HL-60/S4 treated with phorbol 12-myristate 13-acetate at 8.2 ng/mL for 4 days and 3 days (cell line): ENCODE measurements around the gene RBM39.
"Not testable (repeated sequence)": the region's sequence is repeated elsewhere in the genome, so short reads cannot be mapped to it uniquely, and the experiment has no call there.

Experiments used
- in situ Hi-C: fragments of 300-500 bp; cut with MboI; formaldehyde crosslinking; loops from 2 replicates; pipeline ENCODE4 v1.15.0; 2022; ENCODE audit warnings: low sequenced_read_pairs

Gene RBM39

DNA sequence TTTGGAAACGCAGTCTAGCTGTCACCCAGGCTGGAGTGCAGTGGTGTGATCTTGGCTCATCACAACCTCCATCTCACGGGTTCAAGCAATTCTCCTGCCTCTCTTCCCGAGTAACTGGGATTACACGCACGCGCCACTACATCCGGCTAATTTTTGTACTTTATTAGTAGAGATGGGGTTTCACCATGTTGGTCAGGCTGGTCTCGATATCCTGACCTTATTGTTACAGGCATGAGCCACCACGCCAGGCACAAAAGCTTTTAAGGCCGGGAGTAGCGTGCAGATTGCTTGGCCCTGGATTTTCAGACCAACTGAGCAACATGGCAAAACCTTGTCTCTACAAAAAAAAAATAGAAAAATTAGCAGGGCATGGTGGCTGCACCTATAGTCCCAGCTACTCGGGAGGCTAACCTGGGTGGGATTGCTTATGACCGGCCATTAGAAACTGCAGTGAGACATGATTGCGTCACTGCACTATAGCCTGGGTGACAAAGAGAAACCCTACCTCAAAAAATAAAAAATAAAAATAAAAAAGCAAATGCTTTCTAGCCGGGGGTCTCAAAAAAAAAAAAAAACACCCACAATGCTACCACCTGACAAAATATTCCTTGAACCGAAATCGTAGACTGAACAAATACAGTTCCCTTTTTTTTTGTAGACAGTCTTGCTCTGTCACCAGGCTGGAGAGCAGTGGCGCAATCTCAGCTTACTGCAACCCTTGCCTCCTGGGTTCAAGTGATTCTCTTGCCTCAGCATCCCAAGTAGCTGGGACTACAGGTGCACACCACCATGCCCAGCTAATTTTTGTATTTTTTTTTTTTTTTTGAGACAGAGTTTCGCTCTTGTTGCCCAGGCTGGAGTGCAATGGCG lies 15.0 kb downstream of the RBM39 start:
- in situ Hi-C loops = no loop called here

DNA sequence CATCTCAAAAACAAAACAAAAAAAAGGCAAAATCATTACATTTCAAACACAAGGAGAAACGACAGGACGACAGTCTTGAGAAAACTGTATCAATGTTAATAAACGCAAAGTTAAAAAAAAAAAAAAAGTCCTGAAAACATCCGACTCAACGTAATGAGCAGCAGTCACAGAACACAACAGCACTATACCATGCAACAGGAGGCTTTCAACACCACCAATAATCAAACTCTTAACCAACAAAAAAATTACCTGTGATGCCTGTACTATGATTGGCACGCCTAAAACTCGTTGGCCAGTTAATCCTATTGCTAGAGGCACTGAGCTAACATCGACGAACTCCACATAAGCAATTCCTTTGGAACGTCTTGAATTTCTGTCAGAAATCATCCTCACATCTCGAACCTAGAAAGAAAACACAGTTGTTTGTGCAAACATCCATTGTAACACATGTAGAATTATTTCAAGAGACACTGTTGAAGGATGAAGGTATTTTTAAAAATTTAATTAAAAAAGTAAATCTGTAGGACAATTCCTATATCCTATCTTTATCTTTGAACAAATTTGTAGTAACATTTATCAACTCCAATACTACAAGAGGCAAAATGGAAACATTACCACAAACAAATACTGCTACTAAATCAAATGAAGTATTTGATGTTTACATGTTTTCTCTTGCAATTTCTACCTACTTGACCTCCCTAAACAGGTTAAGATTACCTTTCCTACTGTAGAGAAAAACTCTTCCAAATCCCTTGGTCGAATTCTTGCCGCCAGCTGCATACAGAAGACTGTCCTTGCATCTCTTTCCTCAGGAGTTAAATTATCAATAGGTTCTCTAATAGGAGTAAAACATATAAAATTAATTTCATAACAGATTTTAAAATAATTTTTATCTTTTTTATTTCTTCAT lies 17.5 kb downstream of the RBM39 start:
- in situ Hi-C loops = no loop called here

DNA sequence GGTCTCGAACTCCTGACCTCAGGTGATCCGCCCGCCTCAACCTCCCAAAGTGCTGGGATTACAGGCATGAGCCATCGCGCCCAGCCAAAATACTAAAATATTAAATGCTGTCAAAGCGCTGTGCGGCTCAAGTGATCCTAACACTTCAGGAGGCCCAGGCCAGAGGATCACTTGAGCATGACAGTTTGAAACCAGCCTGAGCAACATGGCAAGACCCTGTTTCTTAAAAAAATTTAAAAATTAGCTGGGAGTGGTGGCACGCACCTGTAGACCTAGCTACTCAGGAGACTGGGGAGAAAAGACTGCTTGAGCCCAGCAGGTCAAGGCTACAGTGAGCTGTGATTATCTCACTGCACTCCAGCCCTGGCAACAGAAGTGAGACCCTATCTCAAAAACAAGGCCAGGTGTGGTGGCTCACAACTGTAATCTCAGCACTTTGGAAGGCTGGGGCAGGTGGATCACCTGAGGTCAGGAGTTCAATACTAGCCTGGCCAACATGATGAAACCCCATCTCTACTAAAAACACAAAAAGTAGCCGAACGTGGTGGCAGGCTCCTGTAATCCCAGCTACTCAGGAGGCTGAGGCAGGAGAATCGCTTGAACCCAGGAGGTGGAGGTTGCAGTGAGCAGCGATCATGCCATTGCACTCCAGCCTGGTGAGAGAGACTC lies 18.3 kb downstream of the RBM39 start:
- in situ Hi-C loops = not testable (repeated sequence)

DNA sequence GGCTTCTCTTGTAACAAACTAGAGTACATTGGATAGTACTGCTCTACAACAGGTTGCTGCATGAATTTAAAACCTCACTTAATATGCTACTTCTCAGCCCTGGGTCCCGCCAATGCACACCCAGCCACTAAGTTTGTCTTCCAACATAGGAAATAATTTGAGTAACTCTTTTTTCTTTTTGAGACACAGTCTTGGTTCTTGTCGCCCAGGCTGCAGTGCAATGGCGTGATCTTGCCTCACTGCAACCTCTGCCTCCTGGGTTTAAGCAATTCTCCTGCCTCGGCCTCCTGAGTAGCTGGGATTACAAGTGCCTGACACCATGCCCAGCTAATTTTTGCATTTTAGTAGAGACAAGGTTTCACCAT lies 18.8 kb downstream of the RBM39 start:
- in situ Hi-C loops = not testable (repeated sequence)

DNA sequence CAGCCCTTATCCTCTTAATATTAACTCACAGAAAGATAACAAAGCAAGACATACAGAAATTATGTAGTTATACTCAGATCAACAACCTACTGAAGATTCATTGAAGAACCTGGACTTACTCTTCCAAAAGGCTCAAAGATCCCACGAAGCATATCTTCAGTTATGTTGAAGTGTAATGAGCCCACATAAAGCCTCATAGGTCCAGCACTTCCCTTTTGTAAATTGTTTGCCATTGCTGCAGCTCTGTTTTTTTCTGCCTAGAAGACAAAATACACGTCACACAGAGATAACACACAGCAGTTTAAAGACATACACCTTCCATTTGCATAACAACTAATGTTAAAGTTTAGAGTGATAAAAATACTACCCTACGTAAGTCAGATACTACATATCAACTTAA lies 20.4 kb downstream of the RBM39 start:
- in situ Hi-C loops = no loop called here

- in situ Hi-C loops = no loop called here
Measured at GRCh38 chr20:35721219-35721618, 20.8 kb downstream of the RBM39 start.

GRCh38 chr20:35720165-35721123 lies 21.6 kb downstream of the RBM39 start:
- in situ Hi-C loops = no loop called here

DNA sequence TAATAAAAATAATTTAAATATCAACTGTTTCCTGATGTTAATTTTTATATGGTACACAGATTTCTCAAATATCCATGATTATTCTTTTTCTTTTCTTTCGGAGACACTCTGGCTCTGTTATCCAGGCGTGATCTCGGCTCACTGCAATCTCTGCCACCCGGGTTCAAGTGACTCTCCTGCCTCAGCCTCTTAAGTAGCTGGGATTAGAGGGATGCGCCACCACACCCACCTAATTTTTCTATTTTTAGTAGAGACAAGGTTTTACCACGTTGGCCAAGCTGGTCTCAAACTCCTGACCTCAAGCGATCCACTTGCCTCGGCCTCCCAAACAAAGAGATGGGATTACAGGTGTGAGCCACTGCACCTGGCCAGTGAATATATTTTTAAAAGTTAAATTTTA lies 22.3 kb downstream of the RBM39 start:
- in situ Hi-C loops = no loop called here

- in situ Hi-C loops = no loop called here
Measured at GRCh38 chr20:35718972-35719635, 23.0 kb downstream of the RBM39 start.

DNA sequence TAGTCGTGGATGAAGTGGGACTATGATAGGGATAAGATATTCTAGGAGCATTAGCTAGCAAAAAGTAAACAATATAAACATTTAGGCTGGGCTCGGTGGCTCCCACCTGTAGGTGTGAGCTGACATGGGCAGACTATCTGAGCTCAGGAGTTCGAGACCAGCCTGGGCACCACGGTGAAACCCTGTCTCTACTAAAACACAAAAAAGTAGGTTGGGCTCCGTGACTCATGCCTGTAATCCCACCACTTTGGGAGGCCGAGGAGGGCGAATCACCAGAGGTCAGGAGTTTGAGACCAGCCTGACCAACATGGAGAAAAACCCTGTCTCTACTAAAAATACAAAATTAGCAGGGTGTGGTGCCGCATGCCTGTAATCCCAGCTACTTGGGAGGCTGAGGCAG lies 23.7 kb downstream of the RBM39 start:
- in situ Hi-C loops = not testable (repeated sequence)

DNA sequence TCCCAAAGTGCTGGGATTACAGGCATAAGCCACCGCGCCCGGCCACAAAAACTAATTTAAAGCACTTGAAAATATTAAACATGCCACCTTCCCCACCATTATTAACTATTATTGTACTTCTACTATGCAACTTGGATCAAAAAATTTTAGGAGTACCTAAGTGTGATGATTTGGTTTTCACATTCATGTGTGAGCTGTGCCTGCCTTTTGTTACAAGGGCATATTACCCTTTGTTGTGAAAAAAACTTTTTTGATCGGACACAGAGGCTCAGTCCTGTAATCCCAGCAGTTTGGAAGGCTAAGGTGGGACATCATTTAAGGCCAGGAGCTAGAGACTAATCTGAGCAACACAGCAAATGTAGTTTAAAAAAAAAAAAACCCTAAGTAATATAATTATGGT lies 25.7 kb downstream of the RBM39 start:
- in situ Hi-C loops = no loop called here

- in situ Hi-C loops = no loop called here
Measured at GRCh38 chr20:35715652-35716051, 26.4 kb downstream of the RBM39 start.

- in situ Hi-C loops = no loop called here
Measured at GRCh38 chr20:35714127-35714526, 27.9 kb downstream of the RBM39 start.

DNA sequence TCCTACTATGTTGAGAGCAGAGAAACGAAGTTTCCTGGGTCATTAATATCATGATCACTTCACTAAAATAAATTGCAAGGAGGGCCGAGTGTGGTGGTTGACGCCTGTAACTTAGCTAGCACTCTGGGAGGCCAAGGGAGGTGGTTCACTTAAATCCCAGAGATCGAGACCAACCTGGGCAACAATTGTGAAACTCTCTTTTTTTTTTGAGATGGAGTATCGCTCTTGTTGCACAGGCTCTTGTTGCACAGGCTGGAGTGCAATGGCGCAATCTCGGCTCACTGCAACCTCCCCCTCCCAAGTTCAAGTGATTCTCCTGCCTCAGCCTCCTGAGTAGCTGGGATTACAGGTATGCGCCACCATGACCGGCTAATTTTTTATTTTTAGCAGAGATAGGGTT lies 28.9 kb downstream of the RBM39 start:
- in situ Hi-C loops = not testable (repeated sequence)

- in situ Hi-C loops = no loop called here
Measured at GRCh38 chr20:35711588-35712209, 30.4 kb downstream of the RBM39 start.

DNA sequence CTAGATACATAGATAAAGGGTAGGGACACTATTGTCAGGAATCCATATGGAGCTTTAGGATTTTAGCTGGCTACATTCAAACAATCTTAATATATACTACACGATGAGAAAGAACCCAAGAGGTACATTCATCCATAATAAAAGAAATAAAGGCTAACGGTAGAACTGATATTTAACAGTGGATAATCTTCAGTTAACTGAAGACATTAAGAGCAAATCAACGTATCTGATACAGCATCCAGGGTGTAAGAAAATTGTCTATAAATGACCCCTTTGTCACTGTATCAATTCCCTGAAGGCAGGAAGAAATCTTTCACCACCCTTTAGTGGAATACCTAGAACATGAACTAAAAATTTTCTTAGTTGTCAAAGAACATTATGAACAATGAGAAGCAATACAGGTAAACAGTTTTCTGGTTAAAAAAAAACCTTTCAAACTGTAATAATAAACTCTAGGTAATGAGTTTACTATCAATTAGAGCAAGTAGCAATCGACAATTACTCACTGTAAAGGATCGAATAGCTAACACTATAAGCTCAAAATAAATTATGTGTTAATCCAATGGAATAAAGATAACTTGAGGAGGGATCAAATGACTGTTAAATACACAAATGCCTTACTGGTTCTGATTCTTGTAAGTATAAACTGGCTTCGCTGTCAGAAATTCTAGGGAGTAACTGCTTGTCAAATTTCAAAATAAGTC lies 31.0 kb downstream of the RBM39 start:
- in situ Hi-C loops = no loop called here

- in situ Hi-C loops = no loop called here
Measured at GRCh38 chr20:35710039-35710438, 32.0 kb downstream of the RBM39 start.

- in situ Hi-C loops = no loop called here
Measured at GRCh38 chr20:35709259-35709658, 32.8 kb downstream of the RBM39 start.

GRCh38 chr20:35708502-35708901 lies 33.6 kb downstream of the RBM39 start:
- in situ Hi-C loops = no loop called here
